SU-DHL-6 (cell line): ENCODE results near the gene MAGEC2.

Experiments
- EZH2phosphoT487 ChIP-seq: fragments of 200-600 bp; sonication (generic), shearing (Covaris generic); conservative IDR thresholded peaks from 2 replicates; pipeline ENCODE4 v1.6.1; 2018; ENCODE audit warnings: mild to moderate bottlenecking, antibody characterized with exemption, low read length, moderate library complexity, mixed read lengths
- TF ChIP-seq, protein P1 (sequence below): fragments of 200-600 bp; sonication (generic); IDR thresholded peaks from one replicate; pipeline ENCODE4 v1.5.1; 2017; ENCODE audit warnings: antibody characterized with exemption, mild to moderate bottlenecking, low read length, moderate library complexity; ENCODE audit not compliant: insufficient read depth, poor library complexity, severe bottlenecking

DNA sequence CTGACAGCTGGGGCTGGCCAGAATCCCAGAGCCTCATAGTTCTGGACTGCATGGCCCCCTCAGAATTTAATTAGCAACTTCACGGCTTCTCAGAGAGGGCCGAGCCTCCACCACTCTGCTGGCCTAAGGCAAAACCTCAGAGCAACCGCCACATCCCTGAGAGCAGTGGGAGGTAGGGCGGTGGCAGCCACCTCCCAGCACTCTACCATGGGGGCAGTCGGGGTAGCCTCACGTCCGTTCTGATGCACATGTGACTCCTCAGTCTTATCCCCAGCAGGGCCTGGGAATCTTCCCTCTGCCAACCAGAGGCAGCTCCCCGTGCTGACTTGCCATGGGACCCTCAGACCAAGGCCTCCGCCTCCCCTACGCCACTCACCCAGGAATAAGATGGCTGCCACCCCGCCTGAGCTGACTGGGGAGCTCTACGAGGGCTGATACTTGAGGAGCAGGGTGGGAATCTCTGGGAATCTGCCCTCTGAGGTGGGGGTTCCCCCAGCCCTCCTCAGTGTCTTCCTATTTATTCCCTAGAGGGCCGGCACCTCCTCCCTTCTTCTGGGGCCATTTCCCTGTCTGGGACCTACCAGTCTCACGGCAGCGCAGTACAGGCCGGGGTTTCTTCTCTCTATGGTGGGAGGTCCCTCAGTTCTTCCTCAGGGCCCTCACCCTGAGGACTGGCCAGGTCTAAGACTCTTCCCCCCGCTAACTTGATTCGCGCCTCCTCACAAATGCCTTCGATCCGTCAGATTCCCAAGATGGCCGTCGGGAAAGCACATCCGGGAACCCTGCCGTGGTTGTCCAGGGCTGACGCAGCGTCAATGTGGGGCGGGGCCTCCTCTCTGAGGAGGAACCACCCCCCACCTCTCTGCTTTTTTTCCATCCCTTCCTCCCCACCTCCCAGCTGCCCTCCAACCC, at the start of gene MAGEC2:
- TF ChIP-seq EZH2phosphoT487: no peak
- TF ChIP-seq, protein P1, sequence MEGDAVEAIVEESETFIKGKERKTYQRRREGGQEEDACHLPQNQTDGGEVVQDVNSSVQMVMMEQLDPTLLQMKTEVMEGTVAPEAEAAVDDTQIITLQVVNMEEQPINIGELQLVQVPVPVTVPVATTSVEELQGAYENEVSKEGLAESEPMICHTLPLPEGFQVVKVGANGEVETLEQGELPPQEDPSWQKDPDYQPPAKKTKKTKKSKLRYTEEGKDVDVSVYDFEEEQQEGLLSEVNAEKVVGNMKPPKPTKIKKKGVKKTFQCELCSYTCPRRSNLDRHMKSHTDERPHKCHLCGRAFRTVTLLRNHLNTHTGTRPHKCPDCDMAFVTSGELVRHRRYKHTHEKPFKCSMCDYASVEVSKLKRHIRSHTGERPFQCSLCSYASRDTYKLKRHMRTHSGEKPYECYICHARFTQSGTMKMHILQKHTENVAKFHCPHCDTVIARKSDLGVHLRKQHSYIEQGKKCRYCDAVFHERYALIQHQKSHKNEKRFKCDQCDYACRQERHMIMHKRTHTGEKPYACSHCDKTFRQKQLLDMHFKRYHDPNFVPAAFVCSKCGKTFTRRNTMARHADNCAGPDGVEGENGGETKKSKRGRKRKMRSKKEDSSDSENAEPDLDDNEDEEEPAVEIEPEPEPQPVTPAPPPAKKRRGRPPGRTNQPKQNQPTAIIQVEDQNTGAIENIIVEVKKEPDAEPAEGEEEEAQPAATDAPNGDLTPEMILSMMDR: no peak
